Rectal smooth muscle tissue (tissue), 1 donor: ENCODE data around the gene SCGB3A1.

ENCODE experiments used
- H3K27ac ChIP-seq: one replicate; pipeline ENCODE4 v1.7.0; 2013; ENCODE audit warnings: low read depth, low read length, inconsistent platforms
- H3K27me3 ChIP-seq: one replicate; pipeline ENCODE4 v1.7.0; 2013; ENCODE audit warnings: low read length; ENCODE audit not compliant: control insufficient read depth, insufficient read depth
- H3K36me3 ChIP-seq: one replicate; pipeline ENCODE4 v1.7.0; 2013; ENCODE audit warnings: low read length; ENCODE audit not compliant: control insufficient read depth, insufficient read depth
- H3K4me1 ChIP-seq: one replicate; pipeline ENCODE4 v1.7.0; 2013; ENCODE audit warnings: low read length; ENCODE audit not compliant: control insufficient read depth, insufficient read depth
- H3K4me3 ChIP-seq: one replicate; pipeline ENCODE4 v1.7.0; 2013; ENCODE audit warnings: low read length
- H3K9ac ChIP-seq: one replicate; pipeline ENCODE4 v1.7.0; 2013; ENCODE audit warnings: low read length

The SCGB3A1 gene

DNA sequence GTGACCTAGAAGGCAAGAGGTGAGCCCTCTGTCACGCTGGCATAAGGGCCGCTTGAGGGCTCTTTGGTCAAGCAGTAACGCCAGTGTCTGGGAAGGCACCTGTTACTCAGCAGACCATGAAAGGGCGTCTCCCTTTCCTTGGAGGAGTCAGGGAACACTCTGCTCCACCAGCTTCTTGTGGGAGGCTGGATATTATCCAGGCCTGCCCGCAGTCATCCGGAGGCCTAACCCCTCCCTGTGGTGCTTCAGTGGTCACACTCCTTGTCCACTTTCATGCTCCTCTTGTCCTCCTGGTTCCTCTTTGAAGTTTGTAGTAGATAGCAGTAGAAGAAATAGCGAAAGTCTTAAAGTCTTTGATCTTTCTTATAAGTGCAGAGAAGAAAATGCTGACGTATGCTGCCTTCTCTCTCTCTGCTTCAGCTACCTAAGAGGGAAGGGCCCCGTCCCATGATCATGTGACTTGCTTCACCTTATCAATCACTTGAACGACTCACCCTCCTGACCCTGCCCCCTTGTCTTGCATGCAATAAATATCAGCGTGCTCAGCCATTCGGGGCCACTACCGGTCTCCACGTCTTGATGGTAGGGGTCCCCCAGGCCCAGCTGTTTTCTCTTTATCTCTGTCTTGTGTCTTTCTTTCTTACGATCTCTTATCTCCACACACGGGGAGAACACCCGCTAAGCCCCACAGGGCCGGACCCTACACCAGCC is 16.7 kb upstream of the SCGB3A1 start:
- no peaks in the 10 kb centered on the region for H3K36me3 ChIP-seq
- H3K27ac ChIP-seq = no peak overlapping the region
- no peaks in the 10 kb centered on the region for H3K27me3 ChIP-seq
- no peak overlapping the region for H3K9ac ChIP-seq
- no peak overlapping the region for H3K4me3 ChIP-seq
- H3K4me1 ChIP-seq = no peaks in the 10 kb centered on the region

DNA sequence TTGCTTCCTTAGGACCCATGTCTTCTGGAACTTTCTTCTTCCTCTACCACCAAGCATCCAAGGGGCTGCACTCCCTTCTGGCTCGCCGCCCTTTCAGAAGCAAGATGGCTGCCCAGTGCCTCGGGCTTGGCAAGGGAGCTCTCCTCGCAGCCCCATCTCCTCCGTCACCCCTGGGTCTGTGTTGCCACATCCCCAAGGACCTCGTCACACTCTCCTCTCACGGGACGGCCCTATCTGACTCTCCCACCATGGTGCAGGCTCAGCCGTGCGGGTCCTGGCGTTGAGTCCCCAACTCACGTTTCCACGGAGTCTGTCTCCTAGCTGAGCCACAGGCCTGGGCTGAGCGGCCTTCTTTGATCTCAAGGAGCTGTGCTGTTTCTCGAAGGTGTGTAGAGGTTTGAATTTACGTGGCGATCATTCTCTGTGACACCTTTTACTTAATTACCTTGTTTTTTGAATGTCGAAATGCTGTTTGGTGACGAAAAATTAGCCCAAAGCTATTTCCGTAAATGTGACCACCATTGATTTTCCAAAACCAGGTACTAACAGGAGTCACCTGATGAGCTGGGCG is 15.0 kb upstream of the SCGB3A1 start:
- no peak overlapping the region for H3K4me3 ChIP-seq
- no peaks in the 10 kb centered on the region for H3K36me3 ChIP-seq
- H3K4me1 ChIP-seq = no peaks in the 10 kb centered on the region
- H3K9ac ChIP-seq = no peak overlapping the region
- no peaks in the 10 kb centered on the region for H3K27me3 ChIP-seq
- H3K27ac ChIP-seq = no peak overlapping the region

DNA sequence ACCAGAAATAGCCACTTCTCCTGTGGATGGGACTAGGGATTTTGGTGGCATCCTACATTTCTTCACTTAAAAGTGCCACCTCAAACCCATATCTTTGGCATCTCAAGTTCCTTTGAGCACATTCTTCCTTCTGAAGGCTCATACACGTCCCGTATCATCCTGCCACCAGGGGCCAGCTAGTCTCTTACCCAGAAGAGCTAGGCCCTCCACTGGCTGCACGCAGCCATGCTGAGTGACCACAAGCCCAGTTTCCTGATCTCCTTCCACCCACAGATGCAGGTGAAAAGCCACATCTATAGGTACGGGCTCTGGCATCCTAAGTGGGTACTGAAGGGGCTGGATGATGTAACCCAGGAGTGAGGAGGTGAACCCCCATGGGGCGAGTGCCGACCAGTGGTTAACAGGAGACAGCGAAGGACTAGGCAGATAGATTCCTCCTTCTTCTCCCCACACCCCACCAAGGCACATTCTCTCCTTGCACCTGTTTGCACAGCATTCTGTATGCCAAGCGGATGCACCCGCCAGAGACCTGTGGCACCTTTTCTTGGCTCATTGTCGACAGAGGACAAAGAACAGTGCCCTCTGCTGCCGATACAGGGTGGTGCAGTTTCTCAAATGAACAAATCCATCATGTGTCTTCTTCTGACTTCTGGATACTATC is 14.4 kb upstream of the SCGB3A1 start:
- Histone ChIP-seq H3K27ac (no peak overlapping the region), H3K27me3 (no peaks in the 10 kb centered on the region), H3K4me1 (no peaks in the 10 kb centered on the region), H3K4me3 (no peak overlapping the region), H3K9ac (no peak overlapping the region), H3K36me3 (no peaks in the 10 kb centered on the region)

DNA sequence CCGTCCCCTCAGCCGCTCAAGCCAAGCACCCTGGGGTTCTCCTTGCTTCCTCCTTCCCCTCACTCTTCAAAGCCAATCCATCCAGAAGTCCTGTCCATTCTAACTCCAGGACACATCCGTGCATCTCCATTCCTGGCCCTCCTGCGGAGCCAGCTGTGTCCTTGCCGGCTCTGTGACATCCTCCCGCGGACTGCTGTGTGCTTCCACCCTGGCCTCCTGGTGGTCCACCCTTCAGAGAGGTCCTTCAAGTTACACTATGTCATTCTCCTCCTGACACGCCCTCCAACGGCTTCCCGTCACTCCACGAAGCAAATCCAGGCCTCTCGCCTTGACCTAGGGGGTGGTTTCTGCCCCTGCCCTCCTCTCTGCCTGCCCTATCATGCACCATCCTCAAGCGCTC is 13.0 kb upstream of the SCGB3A1 start:
- no peak overlapping the region for H3K9ac ChIP-seq
- no peak overlapping the region for H3K4me3 ChIP-seq
- no peaks in the 10 kb centered on the region for H3K27me3 ChIP-seq
- H3K4me1 ChIP-seq = no peaks in the 10 kb centered on the region
- no peaks in the 10 kb centered on the region for H3K36me3 ChIP-seq
- no peak overlapping the region for H3K27ac ChIP-seq

DNA sequence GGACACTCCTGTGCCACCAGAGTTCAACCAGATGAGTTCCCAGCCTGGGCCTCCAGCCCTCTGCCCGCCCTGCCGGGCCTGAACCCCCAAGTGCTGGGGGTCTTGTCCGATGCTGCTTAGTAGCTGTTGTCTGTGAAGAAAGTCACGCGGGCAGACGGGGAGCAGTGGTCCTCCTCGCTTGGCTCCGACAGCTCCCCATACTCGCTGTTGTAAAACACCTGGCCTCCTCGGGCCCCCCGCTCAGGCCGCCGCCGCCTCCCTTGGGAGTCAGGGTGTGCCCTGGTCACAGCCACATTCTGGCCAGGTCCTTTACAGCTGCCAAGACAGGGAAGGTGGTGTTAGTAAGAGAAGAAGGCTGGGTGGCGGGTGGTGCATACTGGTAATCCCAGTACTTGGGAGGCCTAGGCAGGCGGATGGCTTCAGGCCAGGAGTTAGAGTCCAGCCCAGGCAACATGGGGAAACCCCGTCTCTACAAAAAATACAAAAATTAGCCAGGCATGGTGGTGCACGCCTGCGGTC is 11.8 kb upstream of the SCGB3A1 start:
- Histone ChIP-seq H3K9ac (no peak overlapping the region), H3K27ac (no peak overlapping the region)

DNA sequence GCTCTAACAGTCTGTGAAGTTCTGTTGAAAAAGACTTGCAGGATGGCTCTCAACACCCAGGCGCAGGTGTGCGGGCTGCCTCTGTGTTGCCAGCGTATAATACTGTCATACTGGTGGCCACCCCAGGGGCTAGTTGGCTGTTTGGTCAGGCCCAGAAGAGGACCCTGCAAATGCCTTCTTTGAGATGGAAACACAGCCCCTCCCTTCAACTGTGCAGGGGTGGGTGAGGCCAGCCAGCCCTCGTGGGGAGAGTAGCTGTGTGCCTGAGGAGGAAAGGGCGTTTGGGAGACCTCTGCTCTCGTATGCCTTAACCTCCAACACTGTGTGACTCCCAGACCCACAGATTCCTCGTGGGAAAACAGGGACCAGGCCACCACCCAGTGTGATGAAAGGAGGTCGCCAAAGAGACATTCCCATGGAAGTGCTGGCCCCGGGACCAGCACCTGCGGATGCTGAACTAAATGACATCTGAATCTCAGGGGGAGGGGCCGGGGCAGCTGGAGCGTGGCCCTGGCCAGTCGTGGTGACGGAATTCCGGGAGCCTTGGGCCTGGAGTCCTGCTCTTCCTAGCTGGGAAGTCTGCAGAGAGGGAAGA is 11.3 kb upstream of the SCGB3A1 start:
- H3K27me3 ChIP-seq = no peaks in the 10 kb centered on the region
- H3K9ac ChIP-seq = no peak overlapping the region
- no peaks in the 10 kb centered on the region for H3K36me3 ChIP-seq
- no peak overlapping the region for H3K27ac ChIP-seq
- no peaks in the 10 kb centered on the region for H3K4me1 ChIP-seq
- no peak overlapping the region for H3K4me3 ChIP-seq

More for the DNA sequence above, 11.8 kb upstream of the SCGB3A1 start:
- H3K36me3 ChIP-seq = no peaks in the 10 kb centered on the region
- H3K27me3 ChIP-seq = no peaks in the 10 kb centered on the region
- H3K4me3 ChIP-seq = no peak overlapping the region
- H3K4me1 ChIP-seq = no peaks in the 10 kb centered on the region

DNA sequence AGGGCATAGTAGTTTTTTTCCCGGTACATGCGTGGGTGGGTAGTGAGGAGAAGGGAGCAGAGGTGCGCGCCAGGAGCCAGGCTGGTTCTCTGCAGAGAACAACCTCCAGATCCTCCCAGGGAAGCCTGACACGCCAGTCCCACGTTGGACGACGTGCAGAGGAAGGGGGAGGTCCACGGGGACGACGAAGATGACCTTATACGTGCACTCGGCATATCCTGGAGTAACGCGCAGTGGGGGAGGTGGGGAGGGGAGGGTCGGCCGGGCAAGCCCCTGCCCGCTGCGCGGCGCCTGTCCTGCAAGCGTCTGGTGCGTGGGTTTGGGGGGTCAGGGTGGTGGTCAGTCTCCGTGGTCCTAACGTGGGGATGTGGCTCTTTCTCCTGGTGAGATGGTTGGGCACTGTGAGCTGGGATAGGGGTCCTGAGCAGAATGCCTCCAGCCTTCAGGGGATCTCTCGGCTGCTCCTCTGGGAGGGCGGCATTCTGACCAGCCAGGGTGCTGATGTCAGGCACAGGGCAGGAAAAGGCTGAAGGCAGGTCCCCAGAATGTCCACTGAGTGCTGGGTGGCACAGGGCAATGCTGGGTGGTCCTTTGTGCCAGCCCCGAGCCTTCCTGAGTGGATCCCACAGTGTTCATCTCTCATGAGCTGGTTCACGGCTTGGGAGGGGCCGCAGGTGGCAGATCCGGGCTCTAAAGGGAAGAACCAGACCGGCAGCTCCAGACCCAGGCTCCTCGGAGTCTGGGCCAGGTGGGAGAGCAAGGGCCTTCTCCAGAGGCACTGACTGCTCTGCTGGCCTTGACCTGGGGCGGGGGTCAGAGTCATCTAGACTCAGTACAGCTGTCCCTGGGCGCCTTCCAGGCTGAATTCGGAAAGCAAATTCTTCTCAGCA is 10.5 kb upstream of the SCGB3A1 start:
- Histone ChIP-seq H3K36me3 (no peaks in the 10 kb centered on the region), H3K27me3 (no peaks in the 10 kb centered on the region), H3K4me3 (no peak overlapping the region), H3K4me1 (no peaks in the 10 kb centered on the region), H3K9ac (no peak overlapping the region), H3K27ac (no peak overlapping the region)

DNA sequence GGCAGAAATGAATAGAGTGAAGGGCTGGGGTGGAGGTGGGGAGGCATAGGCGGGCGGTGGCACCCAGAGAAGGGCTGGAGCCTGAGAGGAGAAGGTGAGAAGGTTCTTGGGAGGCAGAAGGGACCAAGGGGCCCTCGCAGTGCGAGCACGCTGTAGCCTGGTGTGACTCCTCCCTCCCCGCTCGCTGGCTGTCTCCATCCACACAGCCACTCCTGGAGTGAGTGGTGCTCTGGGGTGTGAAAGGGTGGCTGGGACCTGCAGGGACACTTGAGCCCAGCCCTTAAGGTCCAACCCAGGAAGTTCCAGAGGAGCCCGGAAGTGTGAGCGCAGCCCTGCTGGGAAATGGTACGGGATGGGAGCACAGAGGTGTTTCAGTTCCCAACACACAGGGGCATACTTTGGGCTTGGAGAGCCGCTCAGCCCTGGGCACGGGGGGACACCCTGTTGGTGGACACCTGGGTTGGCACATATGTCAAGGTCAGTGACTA is 9.3 kb upstream of the SCGB3A1 start:
- Histone ChIP-seq H3K27ac (no peak overlapping the region), H3K4me3 (no peak overlapping the region), H3K4me1 (no peaks in the 10 kb centered on the region), H3K27me3 (no peaks in the 10 kb centered on the region), H3K36me3 (no peaks in the 10 kb centered on the region), H3K9ac (no peak overlapping the region)

DNA sequence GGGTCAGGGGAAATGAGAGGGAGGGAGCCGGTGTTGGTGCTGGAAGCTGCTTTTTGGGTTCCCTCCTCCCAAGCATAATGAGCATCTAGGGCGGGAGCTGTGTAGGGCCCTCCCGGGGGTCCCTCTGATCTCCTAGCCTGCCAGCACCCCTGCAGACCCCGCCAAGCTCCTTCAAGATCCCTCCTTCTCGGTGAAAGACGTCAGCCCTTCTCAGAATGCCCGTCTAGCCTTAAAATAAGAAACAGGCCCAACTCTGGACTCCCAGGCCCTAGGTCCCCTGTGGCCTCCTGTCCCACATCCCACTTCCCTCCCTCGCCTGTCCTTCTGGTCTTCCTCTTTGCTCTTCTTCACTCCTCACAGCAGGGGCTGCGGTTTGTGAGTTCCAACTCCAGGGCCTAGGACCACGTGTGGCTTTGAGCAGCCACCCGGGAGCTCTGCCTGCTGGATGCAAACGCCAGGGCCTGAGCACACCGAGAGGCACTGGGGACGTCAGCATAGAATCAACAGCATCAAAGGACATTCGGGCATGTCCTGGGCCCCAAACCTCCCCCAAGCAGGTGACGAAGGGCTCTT is 8.8 kb upstream of the SCGB3A1 start:
- H3K4me1 ChIP-seq = no peaks in the 10 kb centered on the region

DNA sequence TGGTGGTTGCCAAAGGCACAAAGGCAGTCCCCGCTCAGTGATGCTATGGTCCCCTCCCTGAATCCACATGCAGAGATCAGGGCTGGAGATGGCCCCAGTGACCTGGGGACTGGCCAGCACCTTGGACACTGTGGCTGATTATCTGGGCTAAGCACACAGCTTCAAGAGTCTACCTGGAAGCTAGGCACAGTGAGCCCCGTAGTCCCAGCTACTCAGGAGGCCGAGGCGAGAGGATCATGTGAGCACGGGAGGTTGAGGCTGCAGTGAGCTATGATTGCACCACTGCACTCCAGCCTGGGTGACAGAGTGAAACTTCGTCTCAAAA is 8.3 kb upstream of the SCGB3A1 start:
- Histone ChIP-seq H3K9ac (no peak overlapping the region), H3K4me1 (no peaks in the 10 kb centered on the region), H3K27me3 (no peaks in the 10 kb centered on the region), H3K36me3 (no peaks in the 10 kb centered on the region), H3K4me3 (no peak overlapping the region), H3K27ac (no peak overlapping the region)

More for the DNA sequence above, 8.8 kb upstream of the SCGB3A1 start:
- H3K27ac ChIP-seq = no peak overlapping the region
- no peaks in the 10 kb centered on the region for H3K36me3 ChIP-seq
- H3K9ac ChIP-seq = no peak overlapping the region
- H3K27me3 ChIP-seq = no peaks in the 10 kb centered on the region
- no peak overlapping the region for H3K4me3 ChIP-seq

DNA sequence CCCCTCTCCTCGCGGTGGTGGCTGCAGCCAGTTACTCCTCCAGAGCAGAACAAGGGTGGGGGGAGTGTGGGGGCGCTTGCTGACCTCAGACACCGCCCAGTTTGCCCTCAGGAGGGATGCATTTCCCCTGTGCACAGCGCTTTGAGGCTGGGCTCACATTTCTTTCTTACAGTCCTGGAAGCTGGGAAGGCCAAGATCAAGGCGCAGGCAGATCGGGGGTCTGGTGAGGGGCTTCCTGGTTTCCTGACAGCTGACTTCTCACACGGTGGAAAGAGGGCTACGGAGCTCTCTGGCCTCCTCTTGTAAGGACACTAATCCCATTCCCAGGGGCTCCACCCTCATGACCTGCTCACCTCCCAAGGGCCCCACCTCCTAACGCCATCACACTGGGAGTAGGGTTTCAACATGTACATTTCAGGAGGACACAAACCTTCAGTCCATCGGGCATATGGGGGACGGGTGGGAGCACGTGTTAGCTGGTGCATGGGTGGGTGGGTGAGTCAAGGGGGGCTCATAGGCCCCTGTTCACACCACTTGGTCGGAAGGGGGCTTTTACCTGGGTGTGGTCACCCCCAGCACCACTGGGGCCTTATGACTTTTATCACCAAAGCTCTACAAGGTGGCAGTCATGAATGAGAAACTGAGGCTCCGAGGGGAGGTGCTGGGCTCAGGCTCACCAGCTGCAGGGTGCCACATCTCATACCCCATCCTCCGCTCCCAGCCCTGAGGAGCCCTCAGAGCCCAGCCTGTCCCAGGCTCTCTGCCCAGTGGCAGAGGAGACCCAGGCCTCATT is 7.7 kb upstream of the SCGB3A1 start:
- no peak overlapping the region for H3K27ac ChIP-seq

More for the DNA sequence above, 7.7 kb upstream of the SCGB3A1 start:
- no peak overlapping the region for H3K4me3 ChIP-seq
- H3K4me1 ChIP-seq = no peaks in the 10 kb centered on the region
- no peaks in the 10 kb centered on the region for H3K27me3 ChIP-seq
- no peaks in the 10 kb centered on the region for H3K36me3 ChIP-seq
- H3K9ac ChIP-seq = no peak overlapping the region
